GM18858 (cell line): ENCODE results near the gene ADAMTS14.
"Not testable (repeated sequence)": the region's sequence is repeated elsewhere in the genome, so short reads cannot be mapped to it uniquely, and the experiment has no call there.

Experiments used
- ATAC-seq: cut with Tn5 transposase; IDR thresholded peaks from one replicate; pipeline ENCODE4 v1.9.1; 2021; ENCODE audit not compliant: unreplicated experiment

The ADAMTS14 gene

GRCh38 chr10:70657041-70657440 lies 15.3 kb upstream of the ADAMTS14 start:
- no peak for ATAC-seq

GRCh38 chr10:70658582-70659136 lies 13.6 kb upstream of the ADAMTS14 start:
- ATAC-seq: no peak

GRCh38 chr10:70659306-70659705 lies 13.0 kb upstream of the ADAMTS14 start:
- no peak for ATAC-seq

GRCh38 chr10:70660722-70661121 lies 11.6 kb upstream of the ADAMTS14 start:
- no peak for ATAC-seq

- no peak for ATAC-seq
Observed at GRCh38 chr10:70661623-70662361, 10.5 kb upstream of the ADAMTS14 start.

GRCh38 chr10:70662362-70663220 lies 9.7 kb upstream of the ADAMTS14 start:
- ATAC-seq: no peak

- ATAC-seq: not testable (repeated sequence)
Observed at GRCh38 chr10:70663458-70664409, 8.6 kb upstream of the ADAMTS14 start.

GRCh38 chr10:70664702-70665195 lies 7.6 kb upstream of the ADAMTS14 start:
- ATAC-seq: no peak

GRCh38 chr10:70666960-70667798 lies 5.1 kb upstream of the ADAMTS14 start:
- no peak for ATAC-seq

GRCh38 chr10:70667818-70668217 lies 4.5 kb upstream of the ADAMTS14 start:
- not testable (repeated sequence) for ATAC-seq

GRCh38 chr10:70668454-70668970 lies 3.8 kb upstream of the ADAMTS14 start:
- no peak for ATAC-seq

GRCh38 chr10:70669015-70669414 lies 3.3 kb upstream of the ADAMTS14 start:
- no peak for ATAC-seq

GRCh38 chr10:70669732-70670317 lies 2.5 kb upstream of the ADAMTS14 start:
- no peak for ATAC-seq

GRCh38 chr10:70671619-70672164 lies 614 bp upstream of the ADAMTS14 start:
- ATAC-seq: no peak

GRCh38 chr10:70673043-70673928 lies 980 bp downstream of the ADAMTS14 start:
- ATAC-seq: no peak

- ATAC-seq: no peak
Observed at GRCh38 chr10:70673929-70674559, 1.7 kb downstream of the ADAMTS14 start.
